HEK293 (cell line): ENCODE data around the gene RASSF1.

ENCODE experiments used
- BCL11A ChIP-seq: fragments of 450-650 bp; formaldehyde crosslinking; IDR thresholded peaks from 2 replicates; pipeline ENCODE4 v1.5.1; 2016; ENCODE audit warnings: low read depth, missing biosample characterization, missing genetic modification characterization
- GLIS1 ChIP-seq: fragments of 450-650 bp; formaldehyde crosslinking; IDR thresholded peaks from 2 replicates; pipeline ENCODE4 v1.5.1; 2016; ENCODE audit warnings: missing biosample characterization, missing genetic modification characterization
- GLIS2 ChIP-seq: fragments of 450-650 bp; formaldehyde crosslinking; IDR thresholded peaks from 2 replicates; pipeline ENCODE4 v1.5.1; 2016; ENCODE audit warnings: missing biosample characterization, missing genetic modification characterization
- HOXC10 ChIP-seq: sonication (generic); formaldehyde crosslinking; IDR thresholded peaks from 2 replicates; pipeline ENCODE4 v1.8.1; 2023; ENCODE audit warnings: mild to moderate bottlenecking, missing genetic modification reagents
- KLF9 ChIP-seq: fragments of 450-650 bp; formaldehyde crosslinking; IDR thresholded peaks from 2 replicates; pipeline ENCODE4 v1.5.1; 2016; ENCODE audit warnings: missing biosample characterization, missing genetic modification characterization, low read depth
- PRDM1 ChIP-seq: fragments of 450-650 bp; formaldehyde crosslinking; IDR thresholded peaks from 2 replicates; pipeline ENCODE4; 2016; ENCODE audit warnings: missing biosample characterization, missing genetic modification characterization
- PRDM10 ChIP-seq: fragments of 450-650 bp; formaldehyde crosslinking; IDR thresholded peaks from 2 replicates; pipeline ENCODE4 v1.5.1; 2016; ENCODE audit warnings: missing biosample characterization, missing genetic modification characterization
- SP7 ChIP-seq: fragments of 450-650 bp; formaldehyde crosslinking; IDR thresholded peaks from 2 replicates; pipeline ENCODE4 v1.5.1; 2016; ENCODE audit warnings: missing biosample characterization, missing genetic modification characterization
- YY1 ChIP-seq: fragments of 450-650 bp; formaldehyde crosslinking; IDR thresholded peaks from 2 replicates; pipeline ENCODE4 v1.5.1; 2018; ENCODE audit warnings: missing biosample characterization, missing genetic modification characterization
- YY2 ChIP-seq: fragments of 450-650 bp; formaldehyde crosslinking; IDR thresholded peaks from 2 replicates; pipeline ENCODE4 v1.5.1; 2016; ENCODE audit warnings: missing biosample characterization, missing genetic modification characterization
- ZBTB17 ChIP-seq: fragments of 450-650 bp; formaldehyde crosslinking; IDR thresholded peaks from 2 replicates; pipeline ENCODE4 v1.5.1; 2016; ENCODE audit warnings: missing biosample characterization, missing genetic modification characterization
- ZBTB20 ChIP-seq: fragments of 450-650 bp; formaldehyde crosslinking; IDR thresholded peaks from 2 replicates; pipeline ENCODE4 v1.5.1; 2016; ENCODE audit warnings: missing biosample characterization, missing genetic modification characterization
- ZBTB44 ChIP-seq: fragments of 450-650 bp; IDR thresholded peaks from 2 replicates; pipeline ENCODE4 v1.5.1; 2018; ENCODE audit warnings: missing biosample characterization, mild to moderate bottlenecking, missing genetic modification characterization
- ZFP41 ChIP-seq: fragments of 450-650 bp; formaldehyde crosslinking; IDR thresholded peaks from 2 replicates; pipeline ENCODE4 v1.5.1; 2016; ENCODE audit warnings: missing biosample characterization, missing genetic modification characterization, borderline replicate concordance
- ZNF132 ChIP-seq: fragments of 450-650 bp; formaldehyde crosslinking; IDR thresholded peaks from 2 replicates; pipeline ENCODE4 v1.5.1; 2017; ENCODE audit warnings: missing biosample characterization, missing genetic modification characterization, borderline replicate concordance
- ZNF175 ChIP-seq: fragments of 450-650 bp; formaldehyde crosslinking; IDR thresholded peaks from 2 replicates; pipeline ENCODE4 v1.5.1; 2016; ENCODE audit warnings: missing biosample characterization, missing genetic modification characterization
- ZNF248 ChIP-seq: fragments of 450-650 bp; formaldehyde crosslinking; IDR thresholded peaks from 2 replicates; pipeline ENCODE4 v1.5.1; 2017; ENCODE audit warnings: missing biosample characterization, missing genetic modification characterization
- ZNF266 ChIP-seq: fragments of 450-650 bp; formaldehyde crosslinking; IDR thresholded peaks from 2 replicates; pipeline ENCODE4 v1.5.1; 2016; ENCODE audit warnings: missing biosample characterization, missing genetic modification characterization, low read depth
- ZNF324 ChIP-seq: fragments of 450-650 bp; formaldehyde crosslinking; IDR thresholded peaks from 2 replicates; pipeline ENCODE4 v1.5.1; 2016; ENCODE audit warnings: missing biosample characterization, missing genetic modification characterization
- ZNF335 ChIP-seq: fragments of 450-650 bp; formaldehyde crosslinking; conservative IDR thresholded peaks from 2 replicates; pipeline ENCODE4 v1.5.1; 2016; ENCODE audit warnings: missing biosample characterization, missing genetic modification characterization
- ZNF558 ChIP-seq: fragments of 450-650 bp; formaldehyde crosslinking; IDR thresholded peaks from 2 replicates; pipeline ENCODE4 v1.5.1; 2016; ENCODE audit warnings: missing biosample characterization, missing genetic modification characterization
- ZNF621 ChIP-seq: fragments of 450-650 bp; formaldehyde crosslinking; IDR thresholded peaks from 2 replicates; pipeline ENCODE4 v1.5.1; 2017; ENCODE audit warnings: missing biosample characterization, missing genetic modification characterization
- ZNF623 ChIP-seq: fragments of 450-650 bp; formaldehyde crosslinking; IDR thresholded peaks from 2 replicates; pipeline ENCODE4 v1.5.1; 2016; ENCODE audit warnings: missing biosample characterization, missing genetic modification characterization
- ZNF624 ChIP-seq: fragments of 450-650 bp; formaldehyde crosslinking; IDR thresholded peaks from 2 replicates; pipeline ENCODE4 v1.5.1; 2017; ENCODE audit warnings: missing biosample characterization, missing genetic modification characterization
- ZNF707 ChIP-seq: fragments of 450-650 bp; formaldehyde crosslinking; IDR thresholded peaks from 2 replicates; pipeline ENCODE4 v1.5.1; 2016; ENCODE audit warnings: missing biosample characterization, missing genetic modification characterization
- ZNF785 ChIP-seq: fragments of 450-650 bp; formaldehyde crosslinking; IDR thresholded peaks from 2 replicates; pipeline ENCODE4 v1.5.1; 2016; ENCODE audit warnings: missing biosample characterization, missing genetic modification characterization
- TF ChIP-seq, protein P1 (sequence below): fragments of 450-650 bp; formaldehyde crosslinking; IDR thresholded peaks from 2 replicates; pipeline ENCODE4 v1.5.1; 2016; ENCODE audit warnings: missing biosample characterization, missing genetic modification characterization
- TF ChIP-seq, protein P2 (sequence below): fragments of 450-650 bp; formaldehyde crosslinking; IDR thresholded peaks from 2 replicates; pipeline ENCODE4 v1.5.1; 2016; ENCODE audit warnings: missing biosample characterization, missing genetic modification characterization
- TF ChIP-seq, protein P3 (sequence below): fragments of 450-650 bp; formaldehyde crosslinking; IDR thresholded peaks from 2 replicates; pipeline ENCODE4 v1.5.1; 2016; ENCODE audit warnings: missing biosample characterization, missing genetic modification characterization

RASSF1 gene

DNA sequence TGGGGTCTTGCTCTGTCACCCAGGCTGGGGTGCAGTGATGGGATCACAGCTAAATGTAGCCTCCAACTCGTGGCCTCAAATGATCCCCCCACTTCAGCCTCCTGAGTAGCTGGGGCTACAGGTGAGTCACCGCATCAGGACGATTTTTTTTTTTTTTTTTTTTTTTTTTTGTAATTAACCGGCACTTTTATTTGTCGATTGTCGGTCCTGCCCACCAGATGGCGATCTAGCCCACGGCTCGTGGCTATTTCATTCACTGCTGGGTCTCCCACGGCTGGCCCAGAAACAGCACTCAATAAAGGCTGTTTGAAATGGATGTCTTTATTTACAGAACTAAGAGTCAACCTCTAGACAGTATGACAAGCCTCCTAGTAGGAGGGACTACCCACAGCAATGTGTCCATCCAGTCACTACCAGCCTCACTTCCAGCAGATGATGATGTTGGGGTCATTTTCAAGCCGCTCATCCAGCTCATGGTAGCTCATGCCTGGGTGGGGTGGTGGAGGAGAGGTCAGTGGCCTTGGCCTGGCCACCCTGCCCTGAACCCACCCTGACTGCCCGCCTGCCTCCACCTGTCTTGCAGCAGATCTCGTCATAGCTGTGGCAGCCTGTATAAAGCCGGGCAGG lies 6.7 kb upstream of the RASSF1 start (continued):
- TF ChIP-seq ZBTB44 (tag by site-specific recombination) (no peak), ZFP41 (tag by site-specific recombination) (no peak), HOXC10 (CRISPR knock-in tag) (no peak), PRDM1 (tag by site-specific recombination) (no peak), ZNF707 (tag by site-specific recombination) (no peak), YY1 (tag by site-specific recombination) (no peak), ZNF335 (tag by site-specific recombination) (no peak), ZNF266 (no peak), BCL11A (tag by site-specific recombination) (no peak), ZNF623 (tag by site-specific recombination) (no peak; the same call in 1 of the 2 replicates), ZNF624 (tag by site-specific recombination) (no peak), GLIS2 (tag by site-specific recombination) (no peak), ZBTB17 (tag by site-specific recombination) (0 out of 2 replicates have a peak, but pooled peaks have one; percentile 20), ZBTB20 (0 out of 2 replicates have a peak, but pooled peaks have one; percentile 16), ZNF324 (tag by site-specific recombination) (no peak), ZNF785 (tag by site-specific recombination) (no peak), YY2 (tag by site-specific recombination) (no peak), ZNF132 (tag by site-specific recombination) (no peak), ZNF621 (tag by site-specific recombination) (no peak), KLF9 (tag by site-specific recombination) (no peak), ZNF175 (tag by site-specific recombination) (no peak), GLIS1 (tag by site-specific recombination) (peak; percentile 27; the same call in 1 of the 2 replicates), SP7 (tag by site-specific recombination) (0 out of 2 replicates have a peak, but pooled peaks have one; percentile 24), PRDM10 (tag by site-specific recombination) (no peak), ZNF558 (tag by site-specific recombination) (no peak), ZNF248 (tag by site-specific recombination) (no peak)
- TF ChIP-seq, protein P1, sequence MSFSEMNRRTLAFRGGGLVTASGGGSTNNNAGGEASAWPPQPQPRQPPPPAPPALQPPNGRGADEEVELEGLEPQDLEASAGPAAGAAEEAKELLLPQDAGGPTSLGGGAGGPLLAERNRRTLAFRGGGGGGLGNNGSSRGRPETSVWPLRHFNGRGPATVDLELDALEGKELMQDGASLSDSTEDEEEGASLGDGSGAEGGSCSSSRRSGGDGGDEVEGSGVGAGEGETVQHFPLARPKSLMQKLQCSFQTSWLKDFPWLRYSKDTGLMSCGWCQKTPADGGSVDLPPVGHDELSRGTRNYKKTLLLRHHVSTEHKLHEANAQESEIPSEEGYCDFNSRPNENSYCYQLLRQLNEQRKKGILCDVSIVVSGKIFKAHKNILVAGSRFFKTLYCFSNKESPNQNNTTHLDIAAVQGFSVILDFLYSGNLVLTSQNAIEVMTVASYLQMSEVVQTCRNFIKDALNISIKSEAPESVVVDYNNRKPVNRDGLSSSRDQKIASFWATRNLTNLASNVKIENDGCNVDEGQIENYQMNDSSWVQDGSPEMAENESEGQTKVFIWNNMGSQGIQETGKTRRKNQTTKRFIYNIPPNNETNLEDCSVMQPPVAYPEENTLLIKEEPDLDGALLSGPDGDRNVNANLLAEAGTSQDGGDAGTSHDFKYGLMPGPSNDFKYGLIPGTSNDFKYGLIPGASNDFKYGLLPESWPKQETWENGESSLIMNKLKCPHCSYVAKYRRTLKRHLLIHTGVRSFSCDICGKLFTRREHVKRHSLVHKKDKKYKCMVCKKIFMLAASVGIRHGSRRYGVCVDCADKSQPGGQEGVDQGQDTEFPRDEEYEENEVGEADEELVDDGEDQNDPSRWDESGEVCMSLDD (tag by site-specific recombination) = no peak
- TF ChIP-seq, protein P2, sequence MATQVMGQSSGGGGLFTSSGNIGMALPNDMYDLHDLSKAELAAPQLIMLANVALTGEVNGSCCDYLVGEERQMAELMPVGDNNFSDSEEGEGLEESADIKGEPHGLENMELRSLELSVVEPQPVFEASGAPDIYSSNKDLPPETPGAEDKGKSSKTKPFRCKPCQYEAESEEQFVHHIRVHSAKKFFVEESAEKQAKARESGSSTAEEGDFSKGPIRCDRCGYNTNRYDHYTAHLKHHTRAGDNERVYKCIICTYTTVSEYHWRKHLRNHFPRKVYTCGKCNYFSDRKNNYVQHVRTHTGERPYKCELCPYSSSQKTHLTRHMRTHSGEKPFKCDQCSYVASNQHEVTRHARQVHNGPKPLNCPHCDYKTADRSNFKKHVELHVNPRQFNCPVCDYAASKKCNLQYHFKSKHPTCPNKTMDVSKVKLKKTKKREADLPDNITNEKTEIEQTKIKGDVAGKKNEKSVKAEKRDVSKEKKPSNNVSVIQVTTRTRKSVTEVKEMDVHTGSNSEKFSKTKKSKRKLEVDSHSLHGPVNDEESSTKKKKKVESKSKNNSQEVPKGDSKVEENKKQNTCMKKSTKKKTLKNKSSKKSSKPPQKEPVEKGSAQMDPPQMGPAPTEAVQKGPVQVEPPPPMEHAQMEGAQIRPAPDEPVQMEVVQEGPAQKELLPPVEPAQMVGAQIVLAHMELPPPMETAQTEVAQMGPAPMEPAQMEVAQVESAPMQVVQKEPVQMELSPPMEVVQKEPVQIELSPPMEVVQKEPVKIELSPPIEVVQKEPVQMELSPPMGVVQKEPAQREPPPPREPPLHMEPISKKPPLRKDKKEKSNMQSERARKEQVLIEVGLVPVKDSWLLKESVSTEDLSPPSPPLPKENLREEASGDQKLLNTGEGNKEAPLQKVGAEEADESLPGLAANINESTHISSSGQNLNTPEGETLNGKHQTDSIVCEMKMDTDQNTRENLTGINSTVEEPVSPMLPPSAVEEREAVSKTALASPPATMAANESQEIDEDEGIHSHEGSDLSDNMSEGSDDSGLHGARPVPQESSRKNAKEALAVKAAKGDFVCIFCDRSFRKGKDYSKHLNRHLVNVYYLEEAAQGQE (tag by site-specific recombination) = no peak
- TF ChIP-seq, protein P3, sequence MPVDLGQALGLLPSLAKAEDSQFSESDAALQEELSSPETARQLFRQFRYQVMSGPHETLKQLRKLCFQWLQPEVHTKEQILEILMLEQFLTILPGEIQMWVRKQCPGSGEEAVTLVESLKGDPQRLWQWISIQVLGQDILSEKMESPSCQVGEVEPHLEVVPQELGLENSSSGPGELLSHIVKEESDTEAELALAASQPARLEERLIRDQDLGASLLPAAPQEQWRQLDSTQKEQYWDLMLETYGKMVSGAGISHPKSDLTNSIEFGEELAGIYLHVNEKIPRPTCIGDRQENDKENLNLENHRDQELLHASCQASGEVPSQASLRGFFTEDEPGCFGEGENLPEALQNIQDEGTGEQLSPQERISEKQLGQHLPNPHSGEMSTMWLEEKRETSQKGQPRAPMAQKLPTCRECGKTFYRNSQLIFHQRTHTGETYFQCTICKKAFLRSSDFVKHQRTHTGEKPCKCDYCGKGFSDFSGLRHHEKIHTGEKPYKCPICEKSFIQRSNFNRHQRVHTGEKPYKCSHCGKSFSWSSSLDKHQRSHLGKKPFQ = no peak
